HG03520 (cell line): ENCODE data around the gene IKZF5.

Source experiments
- ATAC-seq: cut with Tn5 transposase; IDR thresholded peaks from one replicate; pipeline ENCODE4 v1.9.1; 2021; ENCODE audit warnings: mild to moderate bottlenecking, moderate library complexity; ENCODE audit not compliant: unreplicated experiment

The IKZF5 gene

DNA sequence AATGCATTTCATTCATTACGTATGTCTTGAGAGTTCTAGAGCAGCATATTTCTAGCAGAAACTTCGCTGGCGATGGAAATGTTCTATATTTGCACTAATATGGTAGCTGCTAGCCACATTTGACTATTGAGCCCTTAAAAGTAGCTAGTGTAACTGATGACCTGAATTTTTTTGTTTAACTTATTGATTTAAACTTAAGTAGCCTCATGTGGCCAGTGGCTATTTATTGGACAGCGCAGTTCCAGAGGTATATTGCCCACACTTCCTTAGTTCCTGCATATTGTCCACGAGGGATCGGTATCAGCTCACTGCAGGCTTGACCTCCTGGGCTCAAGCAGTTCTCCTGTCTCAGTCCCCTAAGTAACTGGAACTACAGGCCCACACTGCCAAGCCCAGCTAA is 24.7 kb downstream of the IKZF5 start:
- ATAC-seq = no peak

DNA sequence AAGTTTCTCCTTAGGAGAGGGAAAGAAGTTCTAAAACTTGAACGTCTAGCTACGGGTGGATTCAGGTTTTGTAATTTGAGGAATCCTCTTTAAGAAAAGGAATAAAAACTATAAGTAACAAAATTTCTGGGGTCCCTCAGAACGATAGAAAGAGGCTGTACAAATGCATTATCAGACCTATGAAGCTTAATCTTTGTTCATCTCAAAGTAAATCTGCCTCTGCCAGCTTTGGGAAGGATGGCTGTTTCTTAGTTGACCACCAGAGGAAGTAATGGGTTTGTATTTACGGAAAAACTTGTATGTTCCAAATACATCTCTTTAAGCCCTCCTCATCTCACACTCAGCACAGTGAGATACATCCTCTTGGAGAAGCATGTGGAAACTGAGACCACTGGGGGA is 27.5 kb downstream of the IKZF5 start:
- ATAC-seq = no peak

DNA sequence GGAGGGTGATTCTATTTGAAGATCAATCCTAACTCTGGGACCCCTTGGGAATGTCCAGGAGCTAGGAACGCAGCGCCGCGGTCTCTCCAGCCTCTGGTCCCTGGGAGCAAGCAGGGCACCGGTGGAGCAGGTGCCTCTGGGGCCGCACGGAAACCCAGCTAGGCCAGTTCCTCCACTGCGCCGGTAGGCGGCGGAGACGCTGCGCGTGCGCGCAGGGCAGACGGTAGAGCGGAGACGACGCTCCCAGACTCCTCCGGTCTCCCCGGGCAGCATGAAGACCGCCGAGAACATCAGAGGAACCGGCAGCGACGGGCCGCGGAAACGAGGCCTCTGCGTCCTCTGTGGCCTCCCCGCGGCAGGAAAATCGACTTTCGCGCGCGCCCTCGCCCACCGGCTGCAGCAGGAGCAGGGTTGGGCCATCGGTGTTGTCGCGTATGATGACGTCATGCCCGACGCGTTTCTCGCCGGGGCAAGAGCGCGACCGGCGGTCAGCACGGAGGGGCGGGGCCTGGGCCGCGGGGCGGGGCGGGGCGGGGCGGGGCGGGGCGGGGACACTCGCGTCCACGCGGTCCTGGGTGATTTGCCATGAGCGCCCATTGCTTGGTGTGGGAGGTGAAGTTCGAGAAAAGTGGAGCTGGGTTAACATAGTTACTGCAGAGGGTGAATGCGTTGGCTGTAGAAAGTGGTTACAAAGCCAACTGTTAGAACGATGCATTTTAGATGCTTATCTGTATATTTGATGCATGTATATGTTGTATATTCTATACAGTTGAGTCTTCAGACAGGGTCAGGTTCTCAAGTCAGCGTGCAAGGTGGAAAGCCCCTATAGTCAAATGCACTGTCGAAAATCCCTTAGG is 28.2 kb downstream of the IKZF5 start, which contains the start of gene PSTK:
TSS of gene PSTK (plus strand) at position 193 of the 857 bp plus-strand sequence. CDS start at position 272, 79 bp downstream.
- peak; percentile 89 for ATAC-seq

DNA sequence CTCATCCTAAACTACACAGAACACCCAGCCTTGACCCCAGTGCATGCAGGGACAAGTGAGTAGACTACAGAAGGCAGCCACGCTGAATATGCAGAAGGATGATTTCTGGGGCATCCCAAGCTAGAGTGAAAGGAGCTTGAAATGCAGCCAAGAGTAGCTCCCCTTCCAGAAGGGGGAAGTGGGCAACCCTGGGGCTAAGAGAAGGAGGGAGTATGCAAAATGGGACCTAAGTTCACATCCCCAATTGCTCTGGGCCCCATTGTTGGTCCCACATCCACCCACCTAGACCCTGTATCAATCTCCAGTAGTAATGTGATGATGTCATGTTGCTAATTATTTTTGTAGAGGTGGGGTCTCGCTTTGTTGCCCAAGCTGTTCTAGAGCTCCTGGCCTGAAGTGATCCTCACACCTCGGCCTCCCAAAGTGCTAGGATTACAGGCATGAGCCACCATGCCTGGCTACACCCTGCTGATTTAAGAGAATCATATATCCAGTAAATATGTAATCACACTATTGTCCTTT is 34.0 kb downstream of the IKZF5 start:
- ATAC-seq = no peak

DNA sequence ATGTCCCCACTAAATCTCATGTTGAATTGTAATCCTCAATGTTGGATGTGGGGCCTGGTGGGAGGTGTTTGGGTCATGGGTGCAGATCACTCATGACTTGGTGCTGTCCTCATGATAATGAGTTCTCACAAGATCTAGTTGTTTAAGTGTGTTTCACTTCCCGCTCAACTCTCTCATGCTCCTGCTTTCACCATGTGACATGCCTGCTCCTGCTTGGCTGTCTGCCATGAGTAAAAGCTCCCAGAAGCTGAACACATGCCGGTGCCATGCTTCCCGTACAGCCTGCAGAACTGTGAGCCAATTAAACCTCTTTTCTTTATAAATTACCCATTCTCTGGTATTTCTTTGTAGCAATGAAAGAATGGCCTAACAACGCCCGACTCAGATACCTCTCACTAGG is 34.6 kb downstream of the IKZF5 start:
- ATAC-seq = no peak

DNA sequence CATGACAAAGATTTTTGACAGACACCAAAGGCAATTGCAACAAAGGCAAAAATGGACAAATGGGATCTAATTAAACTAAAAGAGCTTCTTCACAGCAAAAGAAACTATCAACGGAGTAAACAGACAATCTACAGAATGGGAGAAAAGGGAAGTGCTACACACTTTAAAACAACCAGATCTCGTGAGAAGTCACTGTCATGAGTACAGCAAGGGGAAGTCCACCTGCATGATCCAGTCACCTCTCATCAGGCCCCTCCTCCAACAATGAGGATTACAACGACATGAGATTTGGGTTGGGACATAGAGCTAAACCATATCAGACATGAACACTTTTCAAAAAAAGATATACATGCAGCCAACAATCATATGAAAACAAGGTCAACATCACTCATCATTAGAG is 39.9 kb downstream of the IKZF5 start:
- ATAC-seq = no peak

DNA sequence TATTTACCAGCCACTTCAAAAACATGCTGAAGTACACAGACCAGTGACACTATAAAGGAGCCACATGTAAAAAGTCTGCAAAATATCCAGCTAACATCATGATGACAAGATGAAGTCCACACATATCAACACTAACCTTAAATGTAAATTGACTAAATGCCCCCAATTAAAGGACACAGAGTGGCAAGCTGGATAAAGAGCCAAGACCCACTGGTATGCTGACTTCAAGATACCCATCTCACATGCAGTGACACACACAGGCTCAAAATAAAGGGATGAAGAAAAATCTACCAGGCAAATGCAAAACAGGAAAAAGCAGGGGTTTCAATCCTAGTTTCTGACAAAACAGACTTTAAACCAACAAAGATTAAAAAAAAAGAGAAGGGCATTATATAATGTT is 41.7 kb downstream of the IKZF5 start:
- ATAC-seq = no peak

DNA sequence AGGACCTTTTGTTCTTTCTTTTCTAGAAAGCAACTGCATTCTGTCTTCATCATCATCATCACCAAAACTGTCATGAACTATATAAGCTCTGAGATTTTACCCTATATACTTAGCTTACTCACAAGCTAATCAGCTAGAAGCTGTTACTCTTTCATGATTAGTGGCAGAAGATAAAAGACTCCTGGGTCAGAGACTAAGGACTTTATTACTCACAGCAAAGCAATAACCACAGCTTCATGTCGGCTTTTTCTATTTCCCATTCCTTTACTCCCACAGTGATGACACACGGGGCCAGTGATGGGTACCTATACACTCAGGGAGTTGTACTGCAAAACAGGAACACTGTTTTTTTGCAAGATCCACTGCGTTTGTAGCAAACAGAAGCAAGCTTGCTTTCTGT is 46.2 kb downstream of the IKZF5 start:
- ATAC-seq = no peak

DNA sequence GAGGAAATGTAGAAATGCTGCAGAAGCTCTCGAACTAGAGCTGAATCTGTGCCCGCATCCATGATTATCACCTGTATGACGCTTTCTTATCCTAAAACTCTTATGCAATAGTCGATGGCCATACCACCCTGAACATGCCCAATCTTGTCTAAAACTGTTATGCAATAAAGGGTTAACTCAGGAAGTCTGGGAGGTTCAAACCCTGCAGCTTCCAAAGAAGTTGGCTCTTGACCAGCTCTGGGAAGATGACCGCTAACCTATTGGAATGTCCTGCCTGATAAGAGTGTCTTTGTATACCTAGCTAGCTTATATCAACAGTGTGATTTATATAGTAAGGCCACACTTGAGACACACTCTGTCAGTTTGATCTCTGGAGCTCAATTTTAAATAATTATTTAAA is 51.1 kb downstream of the IKZF5 start:
- ATAC-seq = no peak

DNA sequence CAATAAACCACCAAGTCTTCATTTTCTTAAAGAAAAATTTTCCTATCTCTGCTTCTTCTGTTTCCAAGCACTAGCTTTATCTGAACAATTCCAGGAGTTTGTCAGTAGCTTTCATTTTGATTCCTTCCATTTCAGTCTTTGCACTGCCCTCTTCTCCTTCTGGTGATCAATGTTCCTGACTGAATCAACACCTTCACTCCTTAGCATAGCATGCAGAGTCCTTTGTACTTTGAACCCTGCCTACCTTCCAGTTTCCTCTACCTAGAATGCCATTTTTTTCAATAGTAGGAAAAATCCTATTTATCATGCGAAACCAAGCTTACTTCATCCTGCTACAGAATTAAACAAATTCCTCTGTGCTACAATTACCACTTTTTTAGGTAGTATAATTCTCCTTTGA is 52.7 kb downstream of the IKZF5 start:
- ATAC-seq = no peak

DNA sequence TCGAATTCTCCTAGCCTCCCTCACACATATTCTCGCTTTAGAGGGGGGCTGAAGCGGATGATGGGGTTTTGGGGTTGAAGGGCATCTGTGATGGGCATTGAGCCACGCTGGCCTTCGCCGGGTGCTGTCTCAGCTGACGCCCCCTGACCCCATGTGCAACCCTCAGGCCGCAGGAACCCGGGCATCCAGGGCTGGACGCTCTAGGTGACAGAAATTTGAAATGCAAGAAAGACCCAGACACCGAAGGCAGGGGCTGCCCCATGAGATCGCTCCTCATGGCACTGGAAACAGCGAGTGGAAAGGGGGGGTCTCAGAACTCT is 53.9 kb downstream of the IKZF5 start:
- ATAC-seq = no peak

DNA sequence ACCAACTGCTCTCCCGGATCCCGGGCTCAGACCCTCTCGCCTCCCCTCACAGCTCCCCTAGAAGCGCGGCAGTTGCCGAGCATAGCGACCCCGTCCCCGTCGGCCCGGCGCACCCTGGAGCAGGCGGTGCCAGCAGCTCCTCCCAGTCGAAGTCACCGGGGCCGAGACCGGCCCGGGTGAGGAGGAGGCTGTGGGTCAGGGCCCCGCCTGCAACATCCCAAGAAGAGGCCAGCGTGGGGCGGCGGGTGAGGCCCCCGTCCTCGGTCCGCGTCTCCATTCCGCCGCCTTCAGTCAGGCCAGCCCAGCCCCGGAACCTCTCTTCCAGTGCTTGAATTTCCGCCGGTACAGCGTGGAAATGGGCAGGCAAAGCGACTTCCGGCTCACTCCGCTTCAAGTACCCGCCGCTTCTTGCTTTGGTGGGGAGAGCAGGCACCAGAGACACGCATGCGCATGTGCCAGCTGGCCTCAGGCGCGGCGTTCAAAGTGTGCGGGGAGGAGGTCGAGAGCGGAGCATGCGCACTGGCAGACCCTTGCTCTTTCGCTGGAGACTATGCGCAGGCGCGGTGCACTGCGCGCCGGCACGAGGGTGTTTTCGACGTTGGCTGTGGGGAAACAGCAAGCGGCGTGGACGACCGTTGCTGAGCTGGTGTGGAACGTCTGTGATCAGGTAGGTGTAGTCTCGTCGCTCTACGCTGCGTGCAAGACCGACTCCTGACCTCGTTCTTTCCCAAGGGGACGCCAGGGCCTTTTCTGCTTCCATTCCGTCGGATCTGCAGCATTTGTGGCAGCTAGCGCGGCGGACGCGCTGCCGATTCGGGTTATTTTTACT is 54.5 kb downstream of the IKZF5 start, which contains the start of gene C10orf88:
TSS of gene C10orf88 (minus strand) at position 326 of the 829 bp plus-strand sequence. CDS start at position 277, 49 bp downstream.
- ATAC-seq = peak; percentile 96

DNA sequence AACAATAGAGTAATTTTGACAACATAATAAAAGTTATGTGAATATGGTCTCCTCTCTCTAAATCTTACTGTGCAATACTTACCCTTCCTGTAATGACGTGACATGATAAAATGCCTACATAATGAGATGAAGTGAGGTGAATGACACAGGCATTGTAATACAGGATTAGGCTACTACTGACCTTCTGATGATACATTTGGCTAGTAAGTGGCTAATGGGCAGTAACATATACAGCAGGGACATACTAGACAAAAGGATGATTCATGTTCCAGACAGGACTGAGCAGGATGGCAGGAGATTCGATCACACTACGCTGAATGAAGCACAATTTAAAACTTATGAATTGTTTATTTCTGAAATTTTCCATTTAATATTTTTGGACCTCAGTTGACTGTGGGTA is 59.3 kb downstream of the IKZF5 start:
- no peak for ATAC-seq
